Measurements from ENCODE around the gene FAM240A.
A peak's percentile ranks its signal among the peaks of the same experiment; 100 is the strongest.

GRCh38 chr3:46629551-46630517 is 17.5 kb downstream of the FAM240A start:
- TF ChIP-seq CTCF (IDR thresholded peaks at IDR 0.05) (peak; percentile 98), EZH2 (IDR thresholded peaks at IDR 0.05; ENCODE audit: borderline replicate concordance, insufficient read depth, low read depth, low read length, poor library complexity, severe bottlenecking) (no peak)

All from B cell (primary cell).